C4-2B (cell line): ENCODE results near the gene KRTDAP.

Source experiments
- CTCF ChIP-seq: fragments of 450-650 bp; conservative IDR thresholded peaks from 2 replicates; pipeline ENCODE4 v1.5.1; 2017; ENCODE audit warnings: mild to moderate bottlenecking
- ZFX ChIP-seq: fragments of 450-650 bp; IDR thresholded peaks from 2 replicates; pipeline ENCODE4 v1.6.1; 2017

DNA sequence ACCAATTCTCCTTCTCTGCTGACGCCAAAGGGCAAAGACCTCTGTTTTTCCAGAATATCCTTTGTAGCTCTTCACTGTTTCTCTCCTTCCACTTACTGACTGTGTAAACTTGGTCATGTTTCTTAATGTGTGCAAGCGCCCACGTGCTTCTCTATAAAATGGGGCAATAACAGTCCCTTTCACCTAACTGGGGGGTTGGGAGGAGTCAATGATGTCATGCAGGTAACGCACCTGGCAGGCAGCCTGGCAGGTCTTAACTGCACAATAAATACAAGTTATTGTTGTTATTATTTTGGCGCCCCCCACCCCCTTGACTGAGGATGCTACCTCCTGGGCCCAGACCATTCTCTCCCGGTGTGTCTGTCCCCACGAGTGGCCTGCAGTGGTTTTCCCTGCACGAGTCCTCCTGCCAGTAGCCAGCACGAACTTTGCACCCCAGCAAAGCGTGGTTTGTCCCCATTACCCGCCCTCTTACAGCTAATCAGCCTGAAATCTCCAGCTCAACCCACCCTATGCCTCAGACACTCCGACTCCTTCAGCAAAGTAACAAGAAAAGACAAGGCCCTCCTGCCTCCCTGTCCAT is 32.6 kb upstream of the KRTDAP start:
- no peak for TF ChIP-seq CTCF
- no peak for TF ChIP-seq ZFX
